Kidney epithelial cell (primary cell): ENCODE measurements around the gene ARHGEF19. TPM values are rescaled to one million over a fixed set of nuclear protein-coding genes. Genes with fewer than 3 reads are reported as not detected.
"Not testable (repeated sequence)": the region's sequence is repeated elsewhere in the genome, so short reads cannot be mapped to it uniquely, and the experiment has no call there.

ENCODE experiments used
- DNase-seq: peaks from one replicate; pipeline ENCODE4 v3.0.0-alpha.2; 2010; ENCODE audit warnings: low read depth
- H3K27me3 ChIP-seq: 2 replicates; pipeline ENCODE4 v1.6.0; 2011; ENCODE audit warnings: low read length; ENCODE audit not compliant: control insufficient read depth, insufficient read depth
- H3K36me3 ChIP-seq: 2 replicates; pipeline ENCODE4 v1.5.1; 2011; ENCODE audit warnings: low read length; ENCODE audit not compliant: control insufficient read depth, insufficient read depth
- H3K4me3 ChIP-seq: 2 replicates; pipeline ENCODE4 v1.5.1; 2011; ENCODE audit warnings: low read depth, mild to moderate bottlenecking, control low read depth, low read length
- CTCF ChIP-seq: IDR thresholded peaks from 2 replicates; pipeline ENCODE4 v1.5.1; 2011; ENCODE audit warnings: mild to moderate bottlenecking, moderate library complexity, low read length, control low read depth, inconsistent platforms; ENCODE audit not compliant: insufficient read depth, poor library complexity, severe bottlenecking
- total RNA-seq: library from RNA; depleted of rRNA; stranded (reverse); fragments of >200 nt; gene quantifications from 2 replicates; pipeline ENCODE4 v1.2.3, GENCODE V29; 2015

ARHGEF19 gene
- total RNA-seq, 1 donor from 2014 or later: 5.6 TPM

- no peaks in the 10 kb centered on the region for H3K36me3 ChIP-seq
- DNase-seq: no peak
- TF ChIP-seq CTCF: no peak
- H3K4me3 ChIP-seq: no peak overlapping the region
- no peaks in the 10 kb centered on the region for H3K27me3 ChIP-seq
Observed at GRCh38 chr1:16199157-16199501, 13.3 kb downstream of the ARHGEF19 start.

- Histone ChIP-seq H3K4me3 (no peak overlapping the region), H3K36me3 (no peaks in the 10 kb centered on the region), H3K27me3 (no peaks in the 10 kb centered on the region)
- TF ChIP-seq CTCF: no peak
- DNase-seq: no peak
Observed at GRCh38 chr1:16198444-16199156, 13.9 kb downstream of the ARHGEF19 start.

- no peak for DNase-seq
- Histone ChIP-seq H3K4me3 (no peak overlapping the region), H3K27me3 (no peaks in the 10 kb centered on the region), H3K36me3 (no peaks in the 10 kb centered on the region)
- no peak for TF ChIP-seq CTCF
Observed at GRCh38 chr1:16196874-16197273, 15.6 kb downstream of the ARHGEF19 start.

GRCh38 chr1:16196139-16196538 is 16.3 kb downstream of the ARHGEF19 start:
- not testable (repeated sequence) for H3K36me3 ChIP-seq, H3K4me3 ChIP-seq, H3K27me3 ChIP-seq, DNase-seq

- DNase-seq: no peak
- Histone ChIP-seq H3K4me3 (no peak overlapping the region), H3K27me3 (no peaks in the 10 kb centered on the region), H3K36me3 (no peaks in the 10 kb centered on the region)
- TF ChIP-seq CTCF: no peak
Observed at GRCh38 chr1:16195518-16195905, 16.9 kb downstream of the ARHGEF19 start.

GRCh38 chr1:16191916-16192546 is 20.4 kb downstream of the ARHGEF19 start:
- Histone ChIP-seq H3K4me3 (no peak overlapping the region), H3K36me3 (no peaks in the 10 kb centered on the region), H3K27me3 (no peaks in the 10 kb centered on the region)
- no peak for TF ChIP-seq CTCF
- no peak for DNase-seq
